Activated CD4-positive, alpha-beta T cell treated with anti-CD3 and anti-CD28 coated beads, Interleukin-2, amount 10 ng/mL, durations not matched to agents 7 days and 5 days (primary cell): ENCODE results near the gene FAM81A. TPM values are rescaled to one million over a fixed set of nuclear protein-coding genes. Genes with fewer than 3 reads are reported as not detected.
"Not testable (repeated sequence)": the region's sequence is repeated elsewhere in the genome, so short reads cannot be mapped to it uniquely, and the experiment has no call there.

ENCODE experiments used
- CTCF ChIA-PET: fragments of 350-600 bp; sonication (Branson Sonifier 250); formaldehyde crosslinking; loops from one replicate; lab custom pipeline; 2021; ENCODE audit warnings: antibody characterized with exemption; lab: Charles Lee
- POLR2A ChIA-PET: fragments of 350-600 bp; sonication (Branson Sonifier 250); formaldehyde crosslinking; loops from one replicate; lab custom pipeline; 2021; ENCODE audit warnings: antibody characterized with exemption; lab: Charles Lee
- DNase-seq: peaks from one replicate; pipeline ENCODE4 v3.0.0-alpha.2; 2020
- H3K27ac Mint-ChIP-seq: one replicate; pipeline ENCODE4 v1.8.0; 2021; ENCODE audit warnings: mild to moderate bottlenecking, moderate library complexity, mixed read lengths
- H3K27me3 Mint-ChIP-seq: one replicate; pipeline ENCODE4 v1.8.0; 2021; ENCODE audit warnings: mixed read lengths
- H3K36me3 Mint-ChIP-seq: one replicate; pipeline ENCODE4 v1.8.0; 2021; ENCODE audit warnings: low read depth, mixed read lengths
- H3K4me1 Mint-ChIP-seq: one replicate; pipeline ENCODE4 v1.8.0; 2021; ENCODE audit warnings: mixed read lengths
- H3K4me3 Mint-ChIP-seq: one replicate; pipeline ENCODE4 v1.8.0; 2021; ENCODE audit warnings: mild to moderate bottlenecking, moderate library complexity, mixed read lengths
- H3K9me3 Mint-ChIP-seq: one replicate; pipeline ENCODE4 v1.8.0; 2021; ENCODE audit warnings: mixed read lengths
- total RNA-seq, 2 experiments: library from RNA; stranded (reverse); gene quantifications; one replicate each; pipeline ENCODE4 v1.2.3, GENCODE V29; 2021

The FAM81A gene
- total RNA-seq, 2 experiments from 2014 or later = 0.57 to 0.73 TPM

DNA sequence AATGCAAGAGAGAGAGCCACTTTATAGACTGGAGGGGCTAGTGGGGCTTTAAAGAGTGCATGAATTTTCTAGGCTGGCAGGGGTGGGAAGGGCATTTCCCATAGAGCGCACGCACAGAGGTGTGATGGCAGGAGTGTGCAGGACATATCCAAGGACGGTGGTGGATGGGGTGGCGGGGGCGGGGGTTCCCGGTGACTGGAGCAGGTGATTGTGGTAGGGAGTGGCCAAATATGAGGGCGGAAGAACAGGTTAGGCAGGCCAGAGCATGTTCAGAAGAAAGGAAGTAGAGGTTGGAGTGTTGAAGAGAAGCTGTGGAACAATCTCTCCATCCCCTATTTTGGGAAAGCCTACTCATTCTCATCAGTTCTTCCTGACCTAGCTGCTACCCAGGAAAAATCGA is 18.1 kb downstream of the FAM81A start:
- Mint-ChIP-seq H3K4me3 (no peak overlapping the region), H3K27ac (no peak overlapping the region), H3K36me3 (no peaks in the 10 kb centered on the region), H3K4me1 (no peaks in the 10 kb centered on the region), H3K9me3 (no peaks in the 10 kb centered on the region), H3K27me3 (peaks cover 17% of the 10 kb centered on the region)
- POLR2A ChIA-PET = no interaction called here
- DNase-seq = no peak
- CTCF ChIA-PET = no interaction called here

DNA sequence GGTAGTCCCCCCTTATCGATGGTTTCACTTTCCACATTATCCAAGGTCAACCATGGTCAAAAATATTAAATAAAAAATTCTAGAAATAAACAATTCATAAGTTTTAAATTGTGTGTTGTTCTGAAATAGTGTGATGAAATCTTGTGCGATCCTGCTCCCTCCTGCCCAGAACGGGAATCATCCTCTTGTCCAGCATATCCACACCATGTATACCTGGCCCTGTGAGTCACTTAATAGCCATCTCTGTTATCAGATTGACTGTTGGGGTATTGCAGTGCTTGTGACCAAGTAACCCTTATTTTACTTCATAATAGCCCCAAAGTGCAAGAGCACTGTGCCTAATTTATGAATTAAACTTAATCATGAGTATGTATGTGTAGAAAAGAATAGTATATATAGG is 19.1 kb downstream of the FAM81A start:
- no peak overlapping the region for H3K27ac Mint-ChIP-seq
- no peaks in the 10 kb centered on the region for H3K9me3 Mint-ChIP-seq
- DNase-seq = no peak
- ChIA-PET CTCF (no interaction called here), POLR2A (no interaction called here)
- H3K36me3 Mint-ChIP-seq = no peaks in the 10 kb centered on the region
- no peak overlapping the region for H3K4me3 Mint-ChIP-seq
- no peaks in the 10 kb centered on the region for H3K4me1 Mint-ChIP-seq
- peaks cover 18% of the 10 kb centered on the region for H3K27me3 Mint-ChIP-seq

GRCh38 chr15:59461521-59461920 is 23.5 kb downstream of the FAM81A start:
- H3K27ac Mint-ChIP-seq = no peak overlapping the region

DNA sequence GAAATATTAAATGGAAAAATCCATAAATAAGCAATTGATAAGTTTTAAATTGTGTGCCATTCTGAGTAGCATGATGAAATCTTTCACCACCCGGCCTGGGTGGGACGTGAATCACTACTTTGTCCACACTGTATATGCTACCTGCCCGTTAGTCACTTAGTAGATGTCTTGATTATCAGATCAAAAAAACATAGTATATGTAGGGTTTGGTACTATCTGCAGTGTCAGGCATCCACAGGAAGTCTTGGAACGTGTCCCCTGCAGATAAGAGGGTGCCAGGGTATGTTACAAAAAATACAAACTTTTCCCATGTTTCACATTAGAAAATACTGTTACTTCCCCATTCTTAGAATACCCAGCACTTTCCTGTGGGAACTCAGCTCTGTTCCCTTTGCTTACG is 35.2 kb downstream of the FAM81A start:
- Mint-ChIP-seq H3K27me3 (peaks cover 30% of the 10 kb centered on the region), H3K4me3 (no peak overlapping the region), H3K27ac (no peak overlapping the region), H3K9me3 (no peaks in the 10 kb centered on the region), H3K4me1 (no peaks in the 10 kb centered on the region), H3K36me3 (no peaks in the 10 kb centered on the region)
- DNase-seq = no peak
- ChIA-PET POLR2A (no interaction called here), CTCF (no interaction called here)

More at GRCh38 chr15:59461521-59461920, 23.5 kb downstream of the FAM81A start:
- Mint-ChIP-seq H3K9me3 (no peaks in the 10 kb centered on the region), H3K27me3 (peaks cover 44% of the 10 kb centered on the region), H3K4me1 (no peaks in the 10 kb centered on the region), H3K36me3 (no peaks in the 10 kb centered on the region), H3K4me3 (no peak overlapping the region)
- POLR2A ChIA-PET = no interaction called here
- DNase-seq = no peak
- CTCF ChIA-PET = interaction anchor here (0.7 to 1.2 kb wide), 2 partner anchors 23 to 76 kb away, joined by 3 read pairs; partner anchors contain the start of gene FAM81A

DNA sequence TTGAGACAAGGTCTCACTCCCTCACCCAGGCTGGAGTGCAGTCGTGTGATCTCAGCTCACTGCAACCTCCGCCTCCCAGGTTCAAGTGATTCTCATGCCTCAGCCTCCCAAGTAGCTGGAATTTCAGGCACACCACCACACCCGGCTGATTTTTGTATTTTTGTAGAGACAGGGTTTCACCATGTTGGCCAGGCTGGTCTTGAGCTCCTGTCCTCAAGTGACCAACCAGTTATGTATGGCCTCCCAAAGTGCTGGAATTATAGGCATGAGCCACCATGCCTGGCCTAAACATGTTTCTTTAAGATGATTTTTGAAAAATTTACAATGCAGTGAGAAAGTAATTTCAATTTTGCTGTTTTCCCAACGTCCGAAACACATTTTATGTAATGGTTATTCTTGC is 37.2 kb downstream of the FAM81A start:
- CTCF ChIA-PET = interaction anchor here (0.8 kb wide), 1 partner anchor 1404 kb away, joined by 3 read pairs; no protein-coding TSS in a partner anchor
- POLR2A ChIA-PET, H3K4me1 Mint-ChIP-seq: not testable (repeated sequence)

DNA sequence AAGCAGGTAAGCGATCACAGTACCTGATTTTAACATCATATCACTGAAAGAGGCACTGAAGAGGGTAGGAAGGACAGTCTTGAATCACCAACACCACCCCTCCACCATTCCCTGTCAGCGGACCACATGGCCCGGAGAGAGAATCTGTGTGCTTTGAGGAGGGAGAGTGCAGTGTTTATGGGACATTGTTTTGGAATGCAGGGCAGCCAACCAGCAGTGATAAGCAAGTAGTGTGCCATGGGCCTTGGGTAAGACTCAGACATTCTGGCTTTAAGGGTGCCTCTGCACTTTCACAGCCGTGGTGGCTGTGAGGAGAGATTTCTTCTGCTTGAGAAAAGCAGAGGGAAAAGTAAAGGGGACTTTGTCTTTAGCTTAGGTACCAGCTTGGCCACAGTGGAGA is 46.4 kb downstream of the FAM81A start:
- ChIA-PET POLR2A (no interaction called here), CTCF (no interaction called here)
- DNase-seq = no peak
- Mint-ChIP-seq H3K9me3 (no peaks in the 10 kb centered on the region), H3K4me1 (no peaks in the 10 kb centered on the region), H3K27ac (no peak overlapping the region), H3K36me3 (no peaks in the 10 kb centered on the region), H3K4me3 (no peak overlapping the region), H3K27me3 (peaks cover 36% of the 10 kb centered on the region)

More for the DNA sequence above, 37.2 kb downstream of the FAM81A start:
- H3K9me3 Mint-ChIP-seq, H3K27ac Mint-ChIP-seq, H3K36me3 Mint-ChIP-seq, DNase-seq, H3K4me3 Mint-ChIP-seq: not testable (repeated sequence)
- H3K27me3 Mint-ChIP-seq = peaks cover 19% of the 10 kb centered on the region

- no peaks in the 10 kb centered on the region for H3K36me3 Mint-ChIP-seq
- no peaks in the 10 kb centered on the region for H3K4me1 Mint-ChIP-seq
- ChIA-PET CTCF (no interaction called here), POLR2A (no interaction called here)
- H3K27ac Mint-ChIP-seq = no peak overlapping the region
- H3K9me3 Mint-ChIP-seq = no peaks in the 10 kb centered on the region
- peaks cover 40% of the 10 kb centered on the region for H3K27me3 Mint-ChIP-seq
- no peak overlapping the region for H3K4me3 Mint-ChIP-seq
- DNase-seq = no peak
Observed at GRCh38 chr15:59485036-59485435, 47.0 kb downstream of the FAM81A start.

GRCh38 chr15:59489485-59489884 is 51.5 kb downstream of the FAM81A start:
- CTCF ChIA-PET, H3K4me1 Mint-ChIP-seq, H3K36me3 Mint-ChIP-seq, H3K4me3 Mint-ChIP-seq, DNase-seq, POLR2A ChIA-PET, H3K9me3 Mint-ChIP-seq, H3K27ac Mint-ChIP-seq: not testable (repeated sequence)
- H3K27me3 Mint-ChIP-seq = peaks cover 42% of the 10 kb centered on the region

GRCh38 chr15:59491062-59491461 is 53.1 kb downstream of the FAM81A start:
- DNase-seq = no peak
- Mint-ChIP-seq H3K9me3 (no peaks in the 10 kb centered on the region), H3K36me3 (no peaks in the 10 kb centered on the region), H3K27ac (no peak overlapping the region), H3K4me3 (no peak overlapping the region), H3K27me3 (peaks cover 37% of the 10 kb centered on the region), H3K4me1 (peaks cover 3% of the 10 kb centered on the region)
- ChIA-PET CTCF (interaction anchor here (0.7 kb wide), 1 partner anchor 73 kb away, joined by 3 read pairs; no protein-coding TSS in a partner anchor), POLR2A (no interaction called here)

DNA sequence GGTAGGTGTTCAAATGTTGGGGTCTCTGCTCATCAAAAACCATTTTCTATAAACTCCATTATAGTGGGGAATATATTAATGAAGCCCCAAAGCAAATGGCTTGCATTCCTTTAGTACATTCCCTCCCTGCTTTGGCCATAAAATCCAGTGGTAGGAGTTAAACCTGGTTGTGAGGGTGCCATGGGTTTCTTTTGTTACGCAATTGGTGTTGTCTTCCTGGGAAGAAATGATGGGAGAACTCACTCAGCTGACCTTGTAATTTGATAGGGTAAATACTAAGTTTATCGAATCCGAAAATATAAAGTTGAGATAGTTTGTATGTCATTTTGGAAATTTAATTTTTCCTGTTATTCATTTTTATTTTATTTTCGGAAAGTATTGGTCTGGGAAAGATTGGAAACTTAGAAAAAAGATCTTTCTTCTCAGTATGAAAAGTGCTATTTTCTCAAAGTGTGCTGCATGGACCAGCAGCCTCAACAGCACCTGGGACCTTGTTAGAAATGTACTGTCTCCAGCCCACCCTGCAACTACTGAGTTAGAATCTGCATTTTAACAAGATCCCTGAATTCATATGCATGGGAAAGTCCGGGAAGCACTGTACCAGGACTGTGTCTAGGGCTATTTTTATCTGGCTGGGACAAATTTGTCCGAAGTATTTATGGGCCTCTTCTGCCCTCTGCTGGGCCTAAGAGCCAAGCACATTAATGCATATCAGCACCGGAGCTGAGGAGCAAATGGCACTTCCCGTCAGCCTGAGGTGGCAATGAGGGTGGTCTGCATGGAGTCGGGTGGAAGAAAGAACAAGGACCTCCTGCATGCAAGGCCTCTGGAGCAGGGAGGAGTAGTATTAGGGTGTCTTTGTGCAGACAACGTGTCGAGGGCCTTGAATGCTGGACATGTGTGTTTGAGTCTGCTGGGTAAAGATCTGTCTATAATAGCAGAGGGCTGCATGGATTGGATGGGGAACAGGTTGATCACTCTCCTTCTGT is 54.7 kb downstream of the FAM81A start:
- H3K27me3 Mint-ChIP-seq = peaks cover 22% of the 10 kb centered on the region
- H3K4me3 Mint-ChIP-seq = no peak overlapping the region
- no peaks in the 10 kb centered on the region for H3K9me3 Mint-ChIP-seq
- H3K4me1 Mint-ChIP-seq = peaks cover 3% of the 10 kb centered on the region
- no peak overlapping the region for H3K27ac Mint-ChIP-seq
- no peaks in the 10 kb centered on the region for H3K36me3 Mint-ChIP-seq
- ChIA-PET CTCF (interaction anchor here (0.6 to 1.8 kb wide), 8 partner anchors 9 to 733 kb away, joined by 3 to 6 read pairs (median 4); no protein-coding TSS in a partner anchor), POLR2A (no interaction called here)
- peak; percentile 64 for DNase-seq

GRCh38 chr15:59501597-59501996 is 63.6 kb downstream of the FAM81A start:
- Mint-ChIP-seq H3K4me1 (no peaks in the 10 kb centered on the region), H3K27me3 (peaks cover 10% of the 10 kb centered on the region), H3K36me3 (no peaks in the 10 kb centered on the region), H3K27ac (no peak overlapping the region), H3K9me3 (no peaks in the 10 kb centered on the region), H3K4me3 (no peak overlapping the region)
- CTCF ChIA-PET = interaction anchor here (0.6 to 1.6 kb wide), 5 partner anchors 8 to 769 kb away, joined by 3 to 4 read pairs (median 3); no protein-coding TSS in a partner anchor
- DNase-seq = no peak
- POLR2A ChIA-PET = no interaction called here

- no peaks in the 10 kb centered on the region for H3K36me3 Mint-ChIP-seq
- no peaks in the 10 kb centered on the region for H3K4me1 Mint-ChIP-seq
- CTCF ChIA-PET = interaction anchor here (1.1 to 2.4 kb wide), 4 partner anchors 9 to 27 kb away, joined by 3 to 10 read pairs (median 5); no protein-coding TSS in a partner anchor
- POLR2A ChIA-PET = no interaction called here
- peaks cover 5% of the 10 kb centered on the region for H3K27me3 Mint-ChIP-seq
- no peak overlapping the region for H3K27ac Mint-ChIP-seq
- no peak for DNase-seq
- H3K4me3 Mint-ChIP-seq = no peak overlapping the region
- H3K9me3 Mint-ChIP-seq = no peaks in the 10 kb centered on the region
Observed at GRCh38 chr15:59515190-59515589, 77.2 kb downstream of the FAM81A start.
